ENCODE results near the gene NRP1.

- no peak for TF ChIP-seq POLR2A (IDR thresholded peaks at IDR 0.05)
- TF ChIP-seq POLR2AphosphoS5 (IDR thresholded peaks at IDR 0.05), result no peak
Observed at GRCh38 chr10:33382216-33382600, 47.7 kb upstream of the NRP1 start.
